LHCN-M2 (cell line): ENCODE data around the gene GRIA2. TPM values are rescaled to one million over a fixed set of nuclear protein-coding genes. Genes with fewer than 3 reads are reported as not detected.
"Not testable (repeated sequence)": the region's sequence is repeated elsewhere in the genome, so short reads cannot be mapped to it uniquely, and the experiment has no call there.

Source experiments
- DNase-seq: peaks from one replicate; pipeline ENCODE4 v3.0.0-alpha.2; 2012; ENCODE audit warnings: low read depth
- total RNA-seq: library from RNA; depleted of rRNA; stranded (reverse); fragments of >200 nt; gene quantifications from 2 replicates; pipeline ENCODE4 v1.2.3, GENCODE V29; 2014

Gene GRIA2
- total RNA-seq, 1 experiment from 2014 or later: not detected

- DNase-seq: not testable (repeated sequence)
These were observed 37.6 kb downstream of the GRIA2 start for GRCh38 chr4:157258165-157258564.

- peak; percentile 19 for DNase-seq
These were observed 44.8 kb downstream of the GRIA2 start for GRCh38 chr4:157265281-157265680.

DNA sequence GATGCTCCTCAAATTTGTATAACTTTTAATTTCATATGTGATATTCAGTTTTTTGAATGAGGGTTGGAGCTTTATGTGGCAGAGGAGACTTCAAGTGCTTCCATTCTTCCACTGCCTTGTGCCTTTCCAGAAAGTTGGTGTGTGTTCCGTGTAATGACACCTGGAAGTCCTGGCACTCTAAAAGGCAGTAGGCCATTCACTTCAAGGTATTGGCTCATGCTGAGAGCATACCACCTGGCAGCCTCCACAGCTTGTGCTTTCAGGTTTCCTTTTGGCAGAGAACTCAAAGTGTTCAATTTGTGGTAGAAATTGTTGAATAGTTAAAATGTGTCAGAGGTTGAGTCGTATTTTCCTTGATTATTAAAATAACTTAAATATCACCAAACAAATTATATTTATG is 49.6 kb downstream of the GRIA2 start:
- DNase-seq: no peak

- DNase-seq: no peak
These were observed 50.0 kb downstream of the GRIA2 start for GRCh38 chr4:157270552-157270951.

- no peak for DNase-seq
These were observed 50.8 kb downstream of the GRIA2 start for GRCh38 chr4:157271166-157271869.

- no peak for DNase-seq
These were observed 60.1 kb downstream of the GRIA2 start for GRCh38 chr4:157280673-157281072.

DNA sequence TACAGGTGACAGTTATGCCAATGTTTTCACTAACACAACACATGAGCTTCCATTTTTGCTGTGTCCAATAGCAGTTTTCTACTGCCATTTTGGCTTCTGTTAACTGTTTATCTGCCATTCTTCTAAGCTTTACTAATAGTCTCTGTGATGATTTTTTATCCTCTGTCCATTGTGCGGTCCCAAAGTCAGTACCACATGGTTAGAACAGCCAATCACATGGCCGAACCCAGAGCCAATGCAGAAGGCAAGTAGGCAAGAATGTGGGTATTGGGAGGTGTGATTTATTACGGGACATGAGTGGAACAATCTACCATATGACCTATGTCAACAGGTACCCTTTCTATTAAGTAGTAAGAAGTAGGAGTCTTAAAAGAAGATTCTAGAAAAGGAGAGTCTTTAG is 61.5 kb downstream of the GRIA2 start:
- no peak for DNase-seq

DNA sequence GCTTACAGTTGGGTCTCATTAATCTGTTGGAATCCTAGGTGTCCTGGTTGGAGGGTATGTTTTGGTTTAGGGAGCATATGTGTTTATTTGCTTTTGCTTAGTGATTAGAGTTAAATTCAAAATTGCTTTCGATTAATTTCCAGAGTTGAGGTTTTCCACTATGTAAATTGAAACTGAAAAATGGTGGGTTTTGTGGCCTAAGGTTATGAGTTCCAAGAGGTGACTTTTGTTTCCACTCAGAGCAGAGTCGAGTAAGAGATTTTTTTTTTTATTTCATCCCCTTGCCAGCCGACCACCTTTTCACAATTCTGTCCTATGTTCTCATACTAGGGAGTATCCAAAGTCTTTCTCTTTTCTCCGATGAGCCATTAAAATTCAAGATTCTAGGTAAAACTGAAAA is 66.9 kb downstream of the GRIA2 start:
- no peak for DNase-seq

DNA sequence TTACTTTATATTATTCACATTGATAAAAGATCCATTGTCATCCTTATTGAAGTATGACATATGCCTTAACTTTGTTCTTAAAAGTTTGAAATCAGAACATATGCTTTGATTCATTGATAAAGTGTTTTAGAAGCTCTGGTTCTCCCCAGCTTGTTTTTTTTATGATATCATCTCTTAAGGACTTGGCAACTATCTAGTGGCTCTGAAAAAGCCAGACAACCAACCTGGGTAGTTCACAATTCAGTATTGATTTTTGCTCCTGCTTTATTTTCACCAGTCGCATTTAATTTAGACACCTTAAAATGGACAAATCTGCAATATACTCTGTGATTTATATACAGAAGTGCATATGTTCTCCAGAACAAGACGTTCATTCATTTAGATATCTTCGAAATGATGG is 70.1 kb downstream of the GRIA2 start:
- no peak for DNase-seq

- peak; percentile 37 for DNase-seq
These were observed 70.5 kb downstream of the GRIA2 start for GRCh38 chr4:157291071-157291470.

GRCh38 chr4:157293673-157294072 is 73.1 kb downstream of the GRIA2 start:
- no peak for DNase-seq

DNA sequence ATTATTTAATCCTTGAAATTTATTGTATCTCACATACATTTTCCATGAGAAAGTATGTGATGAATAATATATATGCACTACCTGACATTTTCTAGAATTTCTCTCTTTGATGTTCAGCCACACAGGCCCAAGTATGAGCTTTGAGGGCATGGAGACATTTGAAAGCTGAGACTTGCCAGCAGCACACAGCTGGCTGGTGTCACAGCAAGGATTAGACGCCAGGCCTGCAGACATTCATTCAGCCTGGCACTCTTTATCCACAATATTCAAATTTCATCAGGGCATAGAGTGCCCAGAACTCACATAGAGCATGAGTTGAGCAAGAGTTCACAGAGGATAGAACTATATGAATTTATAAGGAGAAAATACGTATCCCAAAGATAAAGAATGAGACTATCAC is 74.0 kb downstream of the GRIA2 start:
- no peak for DNase-seq

GRCh38 chr4:157300701-157301100 is 80.2 kb downstream of the GRIA2 start:
- no peak for DNase-seq

- no peak for DNase-seq
These were observed 83.0 kb downstream of the GRIA2 start for GRCh38 chr4:157303471-157303960.

DNA sequence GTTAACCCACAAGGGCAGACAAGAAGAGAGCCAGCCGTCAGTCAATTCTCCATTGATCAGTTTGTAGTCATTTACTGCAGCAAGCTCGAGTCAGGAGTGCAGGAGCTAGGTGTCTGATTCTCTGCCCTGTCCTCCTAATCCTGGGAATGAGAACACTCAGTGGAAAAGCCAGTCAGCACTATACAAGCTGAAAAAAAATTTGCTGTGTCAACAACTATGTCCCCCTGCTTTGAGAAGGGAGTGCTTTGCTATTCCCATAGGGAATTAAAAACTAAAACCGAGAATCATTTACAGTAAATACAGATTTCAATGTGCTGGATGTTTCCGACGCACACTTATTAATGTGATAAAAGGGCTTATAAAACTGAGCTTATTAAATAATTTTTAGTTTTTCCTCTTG is 84.2 kb downstream of the GRIA2 start:
- DNase-seq: no peak

DNA sequence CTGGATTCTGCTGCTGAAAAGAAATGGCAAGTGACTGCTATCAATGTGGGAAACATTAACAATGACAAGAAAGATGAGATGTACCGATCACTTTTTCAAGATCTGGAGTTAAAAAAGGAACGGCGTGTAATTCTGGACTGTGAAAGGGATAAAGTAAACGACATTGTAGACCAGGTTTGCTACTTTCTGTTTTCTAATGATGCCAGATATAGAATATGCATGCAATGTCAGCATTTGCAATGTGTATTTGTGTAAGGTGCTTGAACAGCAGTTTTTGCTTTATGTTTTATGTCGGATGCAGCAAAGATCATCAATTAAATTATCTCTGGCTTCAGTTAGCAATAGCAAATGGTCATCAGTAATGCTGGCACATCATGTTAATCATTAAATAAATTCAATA is 92.2 kb downstream of the GRIA2 start:
- no peak for DNase-seq

DNA sequence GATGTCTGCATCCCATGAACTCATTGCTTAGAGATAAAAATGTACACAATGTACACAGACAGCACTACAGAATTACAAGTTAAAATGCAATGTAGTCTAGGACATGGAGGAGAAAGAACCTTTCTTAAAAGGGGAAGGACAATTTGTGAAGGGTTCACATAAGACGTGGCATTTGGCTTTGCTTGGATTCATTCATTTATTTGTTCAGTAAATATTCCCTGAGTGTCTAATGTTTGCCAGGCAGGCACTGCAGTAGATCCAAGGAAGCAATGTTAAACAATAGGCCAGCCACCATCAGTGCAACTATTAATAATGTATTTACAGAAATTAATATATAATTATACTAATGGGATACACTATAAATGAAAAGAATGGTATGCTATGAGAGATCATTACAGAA is 94.4 kb downstream of the GRIA2 start:
- DNase-seq: no peak

DNA sequence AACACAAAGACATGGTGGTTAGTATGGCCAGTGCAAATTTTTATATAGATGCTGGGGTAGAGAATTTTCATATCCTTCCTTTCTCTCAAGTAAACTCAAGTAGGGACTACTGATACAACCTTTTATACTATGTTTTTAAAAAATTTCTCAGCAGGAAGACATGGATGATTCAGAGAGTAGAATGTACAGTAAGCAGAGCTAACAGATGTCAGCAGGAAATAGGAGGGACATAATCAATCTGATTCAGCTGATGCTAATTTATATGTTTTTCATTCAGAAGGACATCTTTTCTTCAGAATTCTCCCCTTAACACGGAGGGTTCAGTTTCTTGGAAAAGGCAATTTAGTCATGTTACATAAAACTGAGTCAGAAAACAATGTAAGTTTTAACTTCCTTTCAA is 95.4 kb downstream of the GRIA2 start:
- no peak for DNase-seq

DNA sequence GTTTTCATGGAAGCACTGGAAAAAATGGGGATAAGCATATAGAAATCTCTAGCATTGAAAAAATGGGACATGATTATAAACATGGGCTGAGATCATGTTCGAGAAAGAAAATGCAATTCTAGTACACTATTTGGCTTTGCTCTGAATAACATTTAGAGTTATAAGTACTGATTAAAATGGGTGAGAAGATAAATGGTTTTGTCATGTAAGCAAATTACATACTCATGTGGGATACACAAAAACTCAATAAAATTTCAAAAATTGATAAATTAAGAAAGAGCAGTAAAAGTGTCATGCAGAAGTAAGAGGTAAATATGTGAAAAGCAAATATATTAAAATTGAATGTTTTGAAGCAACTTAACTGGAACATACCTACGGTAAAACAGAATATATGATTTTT is 99.6 kb downstream of the GRIA2 start:
- DNase-seq: no peak

DNA sequence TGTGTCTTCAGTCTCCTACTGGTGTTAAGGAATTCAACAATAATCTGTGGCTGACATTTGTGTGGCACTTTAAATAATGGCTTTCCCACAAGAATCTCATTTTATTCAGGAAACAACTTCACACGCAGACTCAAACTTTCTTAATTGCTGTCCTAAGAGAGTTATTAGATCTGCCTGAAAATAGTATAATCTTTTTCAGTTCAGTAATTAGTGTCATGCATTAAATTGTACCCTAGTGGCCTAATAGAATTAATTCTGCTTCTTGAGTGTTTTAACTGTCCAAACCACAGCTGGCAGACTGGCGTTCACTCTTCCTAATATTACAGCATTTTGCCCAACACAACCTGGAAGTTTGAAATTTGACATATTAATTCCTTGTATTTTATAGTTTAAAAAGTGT is 107.1 kb downstream of the GRIA2 start:
- DNase-seq: no peak

- no peak for DNase-seq
These were observed 137.4 kb downstream of the GRIA2 start for GRCh38 chr4:157357887-157358286.

- DNase-seq: no peak
These were observed 137.9 kb downstream of the GRIA2 start for GRCh38 chr4:157358439-157358838.

GRCh38 chr4:157358851-157359250 is 138.3 kb downstream of the GRIA2 start:
- no peak for DNase-seq

- DNase-seq: no peak
These were observed 142.8 kb downstream of the GRIA2 start for GRCh38 chr4:157363360-157363759.
